ENCODE measurements around the gene RFX1.

- TF ChIP-seq CTCF (IDR thresholded peaks at IDR 0.05) (no peak), EP300 (IDR thresholded peaks at IDR 0.05) (no peak)
Observed at GRCh38 chr19:13952931-13953531, 53.1 kb downstream of the RFX1 start.

Measured in suprapubic skin (tissue), 3 donors.